Measurements from ENCODE around the gene AFDN.

Gene AFDN

GRCh38 chr6:168009331-168009730 lies 182.6 kb downstream of the AFDN start:
- H3K4me3 ChIP-seq (ENCODE audit: low read depth, low read length): no peak overlapping the region
- DNase-seq (ENCODE audit: low read depth): no peak
- no peak for TF ChIP-seq CTCF (IDR thresholded peaks at IDR 0.05; ENCODE audit: control insufficient read depth, extremely low read depth, insufficient read depth)

GRCh38 chr6:168011291-168011690 lies 184.6 kb downstream of the AFDN start:
- no peak for TF ChIP-seq CTCF (IDR thresholded peaks at IDR 0.05; ENCODE audit: control insufficient read depth, extremely low read depth, insufficient read depth)
- no peak overlapping the region for H3K4me3 ChIP-seq (ENCODE audit: low read depth, low read length)
- no peak for DNase-seq (ENCODE audit: low read depth)

GRCh38 chr6:168012431-168013249 lies 185.9 kb downstream of the AFDN start:
- DNase-seq (ENCODE audit: low read depth): no peak
- no peak overlapping the region for H3K4me3 ChIP-seq (ENCODE audit: low read depth, low read length)
- no peak for TF ChIP-seq CTCF (IDR thresholded peaks at IDR 0.05; ENCODE audit: control insufficient read depth, extremely low read depth, insufficient read depth)

- H3K4me3 ChIP-seq (ENCODE audit: low read depth, low read length): no peak overlapping the region
- no peak for DNase-seq (ENCODE audit: low read depth)
- TF ChIP-seq CTCF (IDR thresholded peaks at IDR 0.05; ENCODE audit: control insufficient read depth, extremely low read depth, insufficient read depth): no peak
Observed at GRCh38 chr6:168013250-168013915, 186.7 kb downstream of the AFDN start.

- DNase-seq (ENCODE audit: low read depth): no peak
- TF ChIP-seq CTCF (IDR thresholded peaks at IDR 0.05; ENCODE audit: control insufficient read depth, extremely low read depth, insufficient read depth): no peak
- no peak overlapping the region for H3K4me3 ChIP-seq (ENCODE audit: low read depth, low read length)
Observed at GRCh38 chr6:168014428-168014827, 187.7 kb downstream of the AFDN start.

- no peak for DNase-seq (ENCODE audit: low read depth)
- no peak for TF ChIP-seq CTCF (IDR thresholded peaks at IDR 0.05; ENCODE audit: control insufficient read depth, extremely low read depth, insufficient read depth)
- H3K4me3 ChIP-seq (ENCODE audit: low read depth, low read length): no peak overlapping the region
Observed at GRCh38 chr6:168015009-168015408, 188.3 kb downstream of the AFDN start.
